Measurements from ENCODE around the gene LTB4R. TPM values are rescaled to one million over a fixed set of nuclear protein-coding genes. Genes with fewer than 3 reads are reported as not detected.

The LTB4R gene
- total and polyA plus RNA-seq, 9 of the 15 experiments (the other 6 are each of a cell fraction or from before 2014, with no cell fraction given), result 0.38 to 10.5 (median 2.8) TPM

Small RNAs within 50 kb of the gene (small RNA-seq; reads per million reads assigned to genes)
- gene RF00026, result not detected

Other genes starting within 250 kb of the LTB4R start
Only the 7 nearest of the 33 such genes appear.
- gene RABGGTA, start 39.9 kb upstream of the LTB4R start, total RNA-seq (2014; rRNA removed), result 15.9 and 18.7 TPM in 2 replicates
- gene RABGGTA, start 39.9 kb upstream of the LTB4R start, total RNA-seq (2014; rRNA removed; fragmentation: Illumina TruSeq; extraction: Trizol), result 4.2 and 4.5 TPM in 2 replicates
- 8.8 and 9.4 TPM in 2 replicates for gene RABGGTA, start 39.9 kb upstream of the LTB4R start, total RNA-seq (2015; rRNA removed; fragmentation: Illumina TruSeq; extraction: Trizol)
- gene RABGGTA, start 39.9 kb upstream of the LTB4R start, total RNA-seq (2021), result 19.2 and 21.0 TPM in 2 replicates
- gene RABGGTA, start 39.9 kb upstream of the LTB4R start, polyA plus RNA-seq (2011; rRNA removed), result 9.6 and 30.0 TPM in 2 replicates
- gene RABGGTA, start 39.9 kb upstream of the LTB4R start, polyA plus RNA-seq (2014; fragmentation: Illumina TruSeq; extraction: Trizol), result 15.4 and 18.1 TPM in 2 replicates
- gene RABGGTA, start 39.9 kb upstream of the LTB4R start, polyA plus RNA-seq (2014; fragmentation: Nextera tagmentation; extraction: Ambion mirVana), result 10 to 100 TPM; 20.3 to 24.2 TPM
- gene RABGGTA, start 39.9 kb upstream of the LTB4R start, polyA plus RNA-seq (2014; rRNA removed), result 15.5 and 16.5 TPM in 2 replicates
- gene DHRS1, start 11.7 kb upstream of the LTB4R start, total RNA-seq (2014; rRNA removed), result 7.3 and 9.3 TPM in 2 replicates
- gene DHRS1, start 11.7 kb upstream of the LTB4R start, total RNA-seq (2014; rRNA removed; fragmentation: Illumina TruSeq; extraction: Trizol), result 5.7 and 8.2 TPM in 2 replicates
- 9.5 and 9.7 TPM in 2 replicates for gene DHRS1, start 11.7 kb upstream of the LTB4R start, total RNA-seq (2015; rRNA removed; fragmentation: Illumina TruSeq; extraction: Trizol)
- 17.8 and 21.1 TPM in 2 replicates for gene DHRS1, start 11.7 kb upstream of the LTB4R start, total RNA-seq (2021)
- 12.7 and 19.8 TPM in 2 replicates for gene DHRS1, start 11.7 kb upstream of the LTB4R start, polyA plus RNA-seq (2011; rRNA removed)
- gene DHRS1, start 11.7 kb upstream of the LTB4R start, polyA plus RNA-seq (2014; fragmentation: Illumina TruSeq; extraction: Trizol), result 16.8 and 19.3 TPM in 2 replicates
- gene DHRS1, start 11.7 kb upstream of the LTB4R start, polyA plus RNA-seq (2014; fragmentation: Nextera tagmentation; extraction: Ambion mirVana), result 10 to 100 TPM; 32.2 to 33.6 TPM
- gene DHRS1, start 11.7 kb upstream of the LTB4R start, polyA plus RNA-seq (2014; rRNA removed), result 13.3 and 14.6 TPM in 2 replicates
- gene NOP9, start 11.7 kb upstream of the LTB4R start, total RNA-seq (2014; rRNA removed), result 15.0 and 19.9 TPM in 2 replicates
- 16.7 and 17.8 TPM in 2 replicates for gene NOP9, start 11.7 kb upstream of the LTB4R start, total RNA-seq (2014; rRNA removed; fragmentation: Illumina TruSeq; extraction: Trizol)
- gene NOP9, start 11.7 kb upstream of the LTB4R start, total RNA-seq (2015; rRNA removed; fragmentation: Illumina TruSeq; extraction: Trizol), result 16.7 and 18.2 TPM in 2 replicates
- 25.0 and 27.9 TPM in 2 replicates for gene NOP9, start 11.7 kb upstream of the LTB4R start, total RNA-seq (2021)
- 10.6 and 11.8 TPM in 2 replicates for gene NOP9, start 11.7 kb upstream of the LTB4R start, polyA plus RNA-seq (2011; rRNA removed)
- 19.6 and 20.7 TPM in 2 replicates for gene NOP9, start 11.7 kb upstream of the LTB4R start, polyA plus RNA-seq (2014; fragmentation: Illumina TruSeq; extraction: Trizol)
- gene NOP9, start 11.7 kb upstream of the LTB4R start, polyA plus RNA-seq (2014; fragmentation: Nextera tagmentation; extraction: Ambion mirVana), result 1 to 10 TPM; 1.0 to 1.2 TPM
- 15.1 and 15.5 TPM in 2 replicates for gene NOP9, start 11.7 kb upstream of the LTB4R start, polyA plus RNA-seq (2014; rRNA removed)
- not detected in 2 replicates for gene CIDEB, start 3.5 kb upstream of the LTB4R start, total RNA-seq (2014; rRNA removed)
- gene CIDEB, start 3.5 kb upstream of the LTB4R start, total RNA-seq (2014; rRNA removed; fragmentation: Illumina TruSeq; extraction: Trizol), result not detected in 2 replicates
- gene CIDEB, start 3.5 kb upstream of the LTB4R start, total RNA-seq (2015; rRNA removed; fragmentation: Illumina TruSeq; extraction: Trizol), result not detected in 2 replicates
- 0.07 and 0.35 TPM in 2 replicates for gene CIDEB, start 3.5 kb upstream of the LTB4R start, total RNA-seq (2021)
- gene CIDEB, start 3.5 kb upstream of the LTB4R start, polyA plus RNA-seq (2011; rRNA removed), result 0.04 and 0.14 TPM in 2 replicates
- 0.07 and 0.14 TPM in 2 replicates for gene CIDEB, start 3.5 kb upstream of the LTB4R start, polyA plus RNA-seq (2014; fragmentation: Illumina TruSeq; extraction: Trizol)
- gene CIDEB, start 3.5 kb upstream of the LTB4R start, polyA plus RNA-seq (2014; fragmentation: Nextera tagmentation; extraction: Ambion mirVana), result under 1 TPM; 0.03 to 0.35 TPM
- 0.11 and 0.18 TPM in 2 replicates for gene CIDEB, start 3.5 kb upstream of the LTB4R start, polyA plus RNA-seq (2014; rRNA removed)
- gene LTB4R2, start 1.4 kb upstream of the LTB4R start, total RNA-seq (2014; rRNA removed), result 3.9 and 5.8 TPM in 2 replicates
- gene LTB4R2, start 1.4 kb upstream of the LTB4R start, total RNA-seq (2014; rRNA removed; fragmentation: Illumina TruSeq; extraction: Trizol), result 2.1 and 2.4 TPM in 2 replicates
- gene LTB4R2, start 1.4 kb upstream of the LTB4R start, total RNA-seq (2015; rRNA removed; fragmentation: Illumina TruSeq; extraction: Trizol), result 2.5 and 3.1 TPM in 2 replicates
- gene LTB4R2, start 1.4 kb upstream of the LTB4R start, total RNA-seq (2021), result 6.9 and 9.4 TPM in 2 replicates
- gene LTB4R2, start 1.4 kb upstream of the LTB4R start, polyA plus RNA-seq (2011; rRNA removed), result 2.5 and 3.2 TPM in 2 replicates
- gene LTB4R2, start 1.4 kb upstream of the LTB4R start, polyA plus RNA-seq (2014; fragmentation: Illumina TruSeq; extraction: Trizol), result 2.6 and 2.7 TPM in 2 replicates
- under 1 TPM in 1 of 2 experiments, not detected in 1; 0.03 TPM for gene LTB4R2, start 1.4 kb upstream of the LTB4R start, polyA plus RNA-seq (2014; fragmentation: Nextera tagmentation; extraction: Ambion mirVana)
- 8.6 and 11.6 TPM in 2 replicates for gene LTB4R2, start 1.4 kb upstream of the LTB4R start, polyA plus RNA-seq (2014; rRNA removed)
- gene ADCY4, start 23.6 kb downstream of the LTB4R start, total RNA-seq (2014; rRNA removed), result 0.09 TPM in 1 of 2 replicates, not detected in the other
- gene ADCY4, start 23.6 kb downstream of the LTB4R start, total RNA-seq (2014; rRNA removed; fragmentation: Illumina TruSeq; extraction: Trizol), result 0.18 TPM in 1 of 2 replicates, not detected in the other
- gene ADCY4, start 23.6 kb downstream of the LTB4R start, total RNA-seq (2015; rRNA removed; fragmentation: Illumina TruSeq; extraction: Trizol), result not detected in 2 replicates
- 0.07 and 0.31 TPM in 2 replicates for gene ADCY4, start 23.6 kb downstream of the LTB4R start, total RNA-seq (2021)
- gene ADCY4, start 23.6 kb downstream of the LTB4R start, polyA plus RNA-seq (2011; rRNA removed), result 0.21 and 0.39 TPM in 2 replicates
- 0.04 and 0.06 TPM in 2 replicates for gene ADCY4, start 23.6 kb downstream of the LTB4R start, polyA plus RNA-seq (2014; fragmentation: Illumina TruSeq; extraction: Trizol)
- gene ADCY4, start 23.6 kb downstream of the LTB4R start, polyA plus RNA-seq (2014; fragmentation: Nextera tagmentation; extraction: Ambion mirVana), result under 1 TPM in 1 of 2 experiments, not detected in 1; 0.04 TPM
- 0.15 and 0.47 TPM in 2 replicates for gene ADCY4, start 23.6 kb downstream of the LTB4R start, polyA plus RNA-seq (2014; rRNA removed)
- 0.27 TPM in 1 of 2 replicates, not detected in the other for gene RIPK3, start 28.5 kb downstream of the LTB4R start, total RNA-seq (2014; rRNA removed)
- 0.29 TPM in 1 of 2 replicates, not detected in the other for gene RIPK3, start 28.5 kb downstream of the LTB4R start, total RNA-seq (2014; rRNA removed; fragmentation: Illumina TruSeq; extraction: Trizol)
- gene RIPK3, start 28.5 kb downstream of the LTB4R start, total RNA-seq (2015; rRNA removed; fragmentation: Illumina TruSeq; extraction: Trizol), result 0.23 and 0.43 TPM in 2 replicates
- gene RIPK3, start 28.5 kb downstream of the LTB4R start, total RNA-seq (2021), result 0.31 and 0.40 TPM in 2 replicates
- 0.08 and 0.27 TPM in 2 replicates for gene RIPK3, start 28.5 kb downstream of the LTB4R start, polyA plus RNA-seq (2011; rRNA removed)
- gene RIPK3, start 28.5 kb downstream of the LTB4R start, polyA plus RNA-seq (2014; fragmentation: Illumina TruSeq; extraction: Trizol), result 0.14 TPM in 1 of 2 replicates, not detected in the other
- gene RIPK3, start 28.5 kb downstream of the LTB4R start, polyA plus RNA-seq (2014; fragmentation: Nextera tagmentation; extraction: Ambion mirVana), result under 1 TPM in 1 of 2 experiments, not detected in 1; 0.03 TPM
- gene RIPK3, start 28.5 kb downstream of the LTB4R start, polyA plus RNA-seq (2014; rRNA removed), result 0.61 TPM in 1 of 2 replicates, not detected in the other

Data from K562 (cell line).